Hepatic stellate cell (primary cell): ENCODE measurements around the gene C1orf167.
"Not testable (repeated sequence)": the region's sequence is repeated elsewhere in the genome, so short reads cannot be mapped to it uniquely, and the experiment has no call there.

Source experiments
- DNase-seq: peaks from one replicate; pipeline ENCODE4 v3.0.0; 2011; ENCODE audit warnings: low spot score

C1orf167 gene

GRCh38 chr1:11800756-11801433 lies 38.9 kb downstream of the C1orf167 start:
- DNase-seq: no peak

DNA sequence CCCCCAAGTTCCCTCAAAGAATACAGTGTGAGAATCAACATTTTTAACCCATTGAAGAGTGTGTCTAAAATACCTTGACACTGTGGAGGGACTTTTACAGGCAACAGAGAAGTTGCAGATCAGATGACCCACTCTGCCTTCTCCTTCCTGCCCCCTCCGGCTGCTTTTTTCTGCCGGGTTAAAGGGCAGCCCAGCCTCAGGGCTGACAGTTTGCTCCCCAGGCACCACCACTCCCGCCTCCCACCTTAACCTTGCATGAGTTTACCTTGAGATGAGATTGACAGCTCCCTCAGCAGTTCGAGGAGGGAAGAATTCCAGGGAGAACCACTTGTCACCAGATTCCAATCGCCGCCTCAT lies 40.6 kb downstream of the C1orf167 start:
- DNase-seq: no peak

GRCh38 chr1:11802973-11803885 lies 41.2 kb downstream of the C1orf167 start:
- peak; percentile 92 for DNase-seq

DNA sequence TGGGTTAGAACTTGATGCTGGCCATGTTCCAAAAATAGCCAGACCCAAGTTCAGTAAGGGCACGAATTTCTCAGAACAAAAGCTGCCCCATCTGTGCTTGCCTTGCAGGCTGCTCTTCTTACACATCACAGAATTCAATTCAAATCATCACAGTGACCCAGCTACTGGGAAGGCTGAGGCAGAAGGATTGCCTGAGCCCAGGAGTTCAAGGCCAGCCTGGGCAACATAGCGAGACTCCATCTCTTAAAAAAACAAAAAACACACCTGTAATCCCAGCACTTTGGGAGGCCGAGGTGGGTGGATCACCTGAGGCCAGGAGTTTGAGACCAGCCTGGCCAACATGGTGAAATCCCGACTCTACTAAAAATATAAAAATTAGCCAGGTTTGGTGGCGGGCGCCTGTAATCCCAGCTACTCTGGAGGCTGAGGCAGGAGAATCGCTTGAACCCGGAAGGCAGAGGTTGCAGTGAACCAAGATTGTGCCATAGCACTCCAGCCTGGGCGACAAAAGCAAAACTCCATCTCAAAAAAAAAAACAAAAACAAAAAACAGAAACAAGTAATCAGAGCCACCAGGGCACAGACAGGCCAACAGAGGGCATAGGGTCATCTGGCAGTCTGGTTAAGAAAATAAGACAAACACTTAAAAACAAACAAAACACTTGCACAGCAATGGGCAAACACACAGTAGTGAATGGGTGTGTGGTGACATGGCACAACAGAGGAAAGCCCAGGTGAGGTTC lies 42.1 kb downstream of the C1orf167 start:
- DNase-seq: not testable (repeated sequence)

GRCh38 chr1:11804666-11805421 lies 42.9 kb downstream of the C1orf167 start:
- no peak for DNase-seq

DNA sequence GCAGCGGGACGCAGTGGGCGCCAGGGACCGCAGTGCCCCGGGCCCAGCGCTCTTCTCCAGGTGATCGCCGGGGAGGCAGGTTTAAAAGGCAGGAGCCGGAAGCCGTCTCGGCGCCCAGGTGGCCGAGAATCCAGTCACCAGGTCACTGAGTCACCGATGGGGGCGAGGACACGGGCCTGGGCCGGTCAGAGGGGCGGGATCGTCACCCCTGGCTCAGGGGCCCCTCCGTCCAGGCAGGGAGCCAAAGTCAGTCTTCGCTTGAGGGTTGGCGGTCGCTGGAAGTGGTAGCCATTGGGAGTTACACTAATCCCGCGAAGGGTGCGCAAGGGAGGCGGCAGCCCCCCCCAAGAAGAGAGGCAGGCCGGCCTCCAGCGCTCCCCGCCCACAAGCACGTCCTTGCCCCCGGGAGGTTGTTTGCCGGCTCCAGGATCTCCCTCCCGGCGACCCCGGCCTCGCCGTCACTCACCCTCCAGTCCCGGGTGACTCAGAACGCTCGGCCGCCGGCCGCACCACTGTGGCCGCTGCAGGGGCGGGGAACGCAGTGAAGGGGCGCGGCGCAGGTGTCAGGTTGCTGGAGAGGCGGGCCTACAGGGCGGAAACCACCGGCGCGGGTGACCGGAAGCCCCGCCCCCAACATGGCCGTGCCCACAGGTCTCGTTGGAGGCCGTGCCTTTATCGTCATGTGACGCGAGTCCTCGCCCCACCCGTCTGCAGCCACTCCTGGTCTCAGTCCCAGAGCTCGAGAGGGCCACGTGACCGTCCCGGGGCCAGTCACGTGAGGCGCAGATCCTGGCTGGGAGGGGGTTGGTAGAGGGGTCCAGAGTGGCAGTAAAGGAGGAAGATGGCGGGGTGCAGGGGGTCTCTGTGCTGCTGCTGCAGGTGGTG lies 43.7 kb downstream of the C1orf167 start, which contains the start of the genes CLCN6 and MTHFR:
TSS of gene CLCN6 (plus strand) at position 770 of the 885 bp plus-strand sequence. CDS start at position 842, 72 bp downstream.
TSS of gene MTHFR (minus strand) at position 543 of the 885 bp plus-strand sequence. CDS start 2,848 bp downstream, outside the sequence.
- DNase-seq: peak; percentile 98

- DNase-seq: peak; percentile 54
Measured at GRCh38 chr1:11806307-11806936, 44.4 kb downstream of the C1orf167 start.

- no peak for DNase-seq
Measured at GRCh38 chr1:11807133-11807532, 45.1 kb downstream of the C1orf167 start.

DNA sequence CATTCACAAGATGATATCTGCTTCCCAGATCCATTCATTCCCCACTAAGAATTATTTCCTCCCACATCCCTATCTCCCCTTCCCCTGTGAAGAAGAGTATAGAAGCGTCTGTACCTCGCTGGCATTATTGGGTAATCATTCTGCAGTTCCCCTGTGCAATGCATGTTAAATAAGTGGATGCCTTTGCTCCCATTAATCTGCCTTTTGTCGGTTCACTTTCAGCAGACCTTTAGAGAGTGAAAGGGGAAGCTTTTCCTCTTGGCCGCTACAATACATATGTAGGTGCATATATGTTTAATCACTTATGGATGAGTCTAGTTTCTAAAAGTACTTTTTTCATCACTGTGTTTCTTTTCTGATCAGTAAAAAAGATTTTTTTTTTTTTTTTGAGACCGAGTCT lies 51.0 kb downstream of the C1orf167 start:
- DNase-seq: no peak

- DNase-seq: no peak
Measured at GRCh38 chr1:11817192-11817591, 55.2 kb downstream of the C1orf167 start.

- no peak for DNase-seq
Measured at GRCh38 chr1:11822091-11822490, 60.1 kb downstream of the C1orf167 start.

- DNase-seq: no peak
Measured at GRCh38 chr1:11823366-11824137, 61.6 kb downstream of the C1orf167 start.

- DNase-seq: no peak
Measured at GRCh38 chr1:11825131-11825530, 63.1 kb downstream of the C1orf167 start.

DNA sequence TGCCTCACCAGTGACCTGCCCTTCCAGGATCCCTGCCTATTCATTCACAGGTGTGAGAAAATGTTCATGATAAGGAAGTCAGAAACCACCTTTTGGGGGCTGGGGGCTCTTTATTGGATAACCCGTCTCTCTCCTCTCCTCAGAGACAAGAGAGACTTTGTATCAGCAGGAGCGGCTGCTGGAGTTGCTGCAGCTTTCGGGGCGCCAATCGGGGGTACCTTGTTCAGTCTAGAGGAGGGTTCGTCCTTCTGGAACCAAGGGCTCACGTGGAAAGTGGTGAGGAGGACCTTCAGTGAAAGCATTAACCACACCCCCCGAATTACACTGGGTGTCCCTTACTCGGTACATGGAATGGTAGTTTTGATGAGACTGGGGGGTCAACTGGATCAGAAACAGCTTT lies 65.0 kb downstream of the C1orf167 start:
- no peak for DNase-seq

DNA sequence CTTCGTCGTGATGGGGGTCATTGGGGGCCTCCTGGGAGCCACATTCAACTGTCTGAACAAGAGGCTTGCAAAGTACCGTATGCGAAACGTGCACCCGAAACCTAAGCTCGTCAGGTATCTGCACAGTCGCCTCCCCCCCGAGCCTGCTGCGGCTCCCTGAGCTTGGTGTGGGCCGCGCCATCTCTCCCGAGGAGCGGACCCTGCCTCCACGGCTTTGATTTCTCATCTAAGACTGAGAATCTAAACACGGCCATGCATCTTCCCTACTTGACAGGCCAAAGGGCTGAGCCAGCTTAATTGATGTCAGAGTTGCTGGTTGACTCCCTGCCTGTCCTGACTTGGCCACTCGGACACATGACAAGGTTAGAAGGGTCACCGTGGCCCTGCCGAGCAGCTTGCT lies 66.5 kb downstream of the C1orf167 start:
- no peak for DNase-seq

DNA sequence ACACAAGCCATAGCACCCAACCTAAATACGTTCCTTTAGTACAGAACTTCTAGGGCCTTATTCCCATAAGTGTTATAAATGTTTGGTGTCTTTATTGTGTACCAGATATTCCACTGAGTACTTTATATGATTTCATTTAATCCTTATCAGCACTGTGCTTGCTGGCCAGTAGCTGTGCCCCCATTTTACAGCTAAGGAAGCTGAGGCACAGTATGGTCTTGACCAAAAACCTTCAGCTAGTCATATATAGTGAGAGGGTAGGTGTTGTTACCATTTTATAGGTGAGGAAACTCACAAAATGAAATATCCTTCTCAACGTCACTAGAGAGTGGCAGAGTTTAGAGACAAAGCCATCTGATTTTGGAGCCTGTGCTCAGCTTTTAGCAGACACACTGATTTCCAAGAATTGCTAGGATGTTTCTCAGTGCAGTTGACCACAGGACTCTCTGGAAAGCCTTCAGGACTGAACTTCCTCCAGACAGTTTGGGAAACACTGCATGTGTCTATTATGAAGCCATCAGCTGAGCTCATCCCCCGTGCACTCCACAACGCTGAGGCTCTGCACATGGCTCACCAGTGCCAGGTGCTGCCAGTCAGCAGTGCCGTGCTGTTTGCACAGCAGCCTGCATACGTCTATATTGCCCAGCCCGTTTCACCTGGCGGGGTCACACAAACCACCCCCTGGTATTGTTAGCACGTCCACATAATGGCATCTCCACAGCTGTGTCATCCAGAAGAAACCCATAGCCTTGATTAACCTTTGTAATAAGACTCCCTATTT lies 70.1 kb downstream of the C1orf167 start:
- no peak for DNase-seq

DNA sequence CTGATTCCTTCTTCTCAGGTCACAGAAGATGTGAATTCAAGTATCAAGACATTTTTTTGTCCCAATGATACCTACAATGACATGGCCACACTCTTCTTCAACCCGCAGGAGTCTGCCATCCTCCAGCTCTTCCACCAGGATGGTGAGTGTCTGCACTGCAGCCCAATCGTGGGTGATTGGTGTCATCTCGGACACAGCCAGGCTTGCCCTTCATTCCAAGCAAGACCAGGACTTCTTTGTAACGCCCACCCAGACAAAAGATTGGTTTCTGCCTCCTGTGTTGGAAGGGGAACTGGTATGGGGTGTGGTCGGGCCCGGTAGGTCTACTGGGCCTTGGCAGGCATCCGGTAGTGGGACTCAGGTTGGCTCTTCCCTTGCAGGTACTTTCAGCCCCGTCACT lies 71.5 kb downstream of the C1orf167 start:
- DNase-seq: no peak

- no peak for DNase-seq
Measured at GRCh38 chr1:11833900-11834299, 71.9 kb downstream of the C1orf167 start.
